Measurements from ENCODE around the gene DNAAF6.

Gene DNAAF6

GRCh38 chrX:107206697-107207065 lies 270 bp downstream of the DNAAF6 start:
- Histone ChIP-seq H3K27me3 (ENCODE audit: control insufficient read depth, insufficient read depth, low read length) (0 out of 2 replicates have a peak, but pooled peaks cover 3% of the 10 kb centered on the region), H3K36me3 (ENCODE audit: control insufficient read depth, insufficient read depth, low read length) (no peaks in the 10 kb centered on the region), H3K9ac (ENCODE audit: low read length) (no peak overlapping the region), H3K9me3 (ENCODE audit: control insufficient read depth, insufficient read depth, low read depth, low read length) (no peaks in the 10 kb centered on the region), H3K4me1 (ENCODE audit: control insufficient read depth, insufficient read depth, low read length) (peaks cover 16% of the 10 kb centered on the region), H3K4me3 (ENCODE audit: low read depth, low read length) (0 out of 2 replicates have a peak overlapping the region, but pooled peaks have one; percentile 26), H3K27ac (ENCODE audit: low read depth, low read length) (no peak overlapping the region)

- Histone ChIP-seq H3K9ac (ENCODE audit: low read length) (no peak overlapping the region), H3K27ac (ENCODE audit: low read depth, low read length) (no peak overlapping the region), H3K9me3 (ENCODE audit: control insufficient read depth, insufficient read depth, low read depth, low read length) (no peaks in the 10 kb centered on the region), H3K36me3 (ENCODE audit: control insufficient read depth, insufficient read depth, low read length) (no peaks in the 10 kb centered on the region), H3K27me3 (ENCODE audit: control insufficient read depth, insufficient read depth, low read length) (0 out of 2 replicates have a peak, but pooled peaks cover 3% of the 10 kb centered on the region), H3K4me1 (ENCODE audit: control insufficient read depth, insufficient read depth, low read length) (peaks cover 16% of the 10 kb centered on the region), H3K4me3 (ENCODE audit: low read depth, low read length) (no peak overlapping the region)
Observed at GRCh38 chrX:107207089-107207488, 678 bp downstream of the DNAAF6 start.

DNA sequence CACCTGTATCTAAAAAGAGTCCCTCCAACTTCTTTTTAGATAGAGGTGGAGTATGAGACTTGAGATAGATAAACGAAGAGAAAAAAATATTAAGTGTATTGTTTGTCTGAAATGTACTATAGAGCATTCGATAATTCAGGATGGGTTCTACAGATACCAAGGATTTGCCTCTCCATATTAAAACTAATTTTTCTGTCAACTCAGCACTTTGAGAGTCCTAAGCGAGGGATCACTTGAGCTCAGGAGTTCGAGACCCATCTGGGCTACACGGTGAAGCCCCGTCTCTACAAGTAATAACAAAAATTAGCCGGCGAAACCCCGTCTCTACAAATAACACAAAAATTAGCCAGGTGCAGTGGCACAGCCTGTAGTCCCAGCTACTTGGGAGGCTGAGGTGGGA lies 1.5 kb downstream of the DNAAF6 start:
- Histone ChIP-seq H3K27me3 (ENCODE audit: control insufficient read depth, insufficient read depth, low read length) (0 out of 2 replicates have a peak, but pooled peaks cover 3% of the 10 kb centered on the region), H3K4me3 (ENCODE audit: low read depth, low read length) (no peak overlapping the region), H3K9me3 (ENCODE audit: control insufficient read depth, insufficient read depth, low read depth, low read length) (no peaks in the 10 kb centered on the region), H3K4me1 (ENCODE audit: control insufficient read depth, insufficient read depth, low read length) (peaks cover 16% of the 10 kb centered on the region), H3K36me3 (ENCODE audit: control insufficient read depth, insufficient read depth, low read length) (no peaks in the 10 kb centered on the region), H3K27ac (ENCODE audit: low read depth, low read length) (no peak overlapping the region), H3K9ac (ENCODE audit: low read length) (no peak overlapping the region)

DNA sequence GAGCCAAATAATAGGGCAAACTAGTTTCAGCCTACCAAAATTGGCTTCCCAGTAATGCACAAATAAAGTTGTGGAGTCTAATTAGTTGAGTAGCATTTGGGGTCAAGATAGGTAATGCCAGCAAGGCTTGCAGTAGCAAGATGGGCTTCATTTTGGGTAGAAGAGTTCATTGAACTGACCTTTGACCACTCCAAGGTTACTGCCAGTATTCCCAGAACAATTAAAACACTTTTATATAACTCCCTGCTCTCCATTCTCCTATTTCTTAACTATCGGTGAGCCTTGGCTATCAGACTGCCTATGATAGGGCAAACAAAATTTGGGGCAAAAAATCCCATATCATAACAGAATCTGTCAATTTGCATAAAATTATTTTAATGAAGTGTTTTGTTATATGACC lies 7.1 kb downstream of the DNAAF6 start:
- no peak overlapping the region for H3K4me3 ChIP-seq (ENCODE audit: low read depth, low read length)
- H3K27ac ChIP-seq (ENCODE audit: low read depth, low read length), result no peak overlapping the region
- no peaks in the 10 kb centered on the region for H3K9me3 ChIP-seq (ENCODE audit: control insufficient read depth, insufficient read depth, low read depth, low read length)
- H3K36me3 ChIP-seq (ENCODE audit: control insufficient read depth, insufficient read depth, low read length), result no peaks in the 10 kb centered on the region
- peaks cover 8% of the 10 kb centered on the region; the same call in 1 of the 2 replicates for H3K4me1 ChIP-seq (ENCODE audit: control insufficient read depth, insufficient read depth, low read length)
- H3K27me3 ChIP-seq (ENCODE audit: control insufficient read depth, insufficient read depth, low read length), result no peaks in the 10 kb centered on the region; the same call in 1 of the 2 replicates
- no peak overlapping the region for H3K9ac ChIP-seq (ENCODE audit: low read length)

GRCh38 chrX:107226757-107227156 lies 20.3 kb downstream of the DNAAF6 start:
- Histone ChIP-seq H3K27ac (ENCODE audit: low read depth, low read length) (no peak overlapping the region), H3K27me3 (ENCODE audit: control insufficient read depth, insufficient read depth, low read length) (peaks cover 3% of the 10 kb centered on the region; the same call in 1 of the 2 replicates), H3K36me3 (ENCODE audit: control insufficient read depth, insufficient read depth, low read length) (no peaks in the 10 kb centered on the region), H3K9me3 (ENCODE audit: control insufficient read depth, insufficient read depth, low read depth, low read length) (no peaks in the 10 kb centered on the region), H3K9ac (ENCODE audit: low read length) (no peak overlapping the region), H3K4me3 (ENCODE audit: low read depth, low read length) (no peak overlapping the region), H3K4me1 (ENCODE audit: control insufficient read depth, insufficient read depth, low read length) (no peaks in the 10 kb centered on the region)

GRCh38 chrX:107227780-107228485 lies 21.5 kb downstream of the DNAAF6 start:
- H3K9ac ChIP-seq (ENCODE audit: low read length), result no peak overlapping the region
- no peak overlapping the region for H3K4me3 ChIP-seq (ENCODE audit: low read depth, low read length)
- no peaks in the 10 kb centered on the region for H3K36me3 ChIP-seq (ENCODE audit: control insufficient read depth, insufficient read depth, low read length)
- no peaks in the 10 kb centered on the region for H3K4me1 ChIP-seq (ENCODE audit: control insufficient read depth, insufficient read depth, low read length)
- no peak overlapping the region for H3K27ac ChIP-seq (ENCODE audit: low read depth, low read length)
- H3K27me3 ChIP-seq (ENCODE audit: control insufficient read depth, insufficient read depth, low read length), result peaks cover 3% of the 10 kb centered on the region; the same call in 1 of the 2 replicates
- H3K9me3 ChIP-seq (ENCODE audit: control insufficient read depth, insufficient read depth, low read depth, low read length), result no peaks in the 10 kb centered on the region

GRCh38 chrX:107228486-107228819 lies 22.0 kb downstream of the DNAAF6 start:
- H3K27ac ChIP-seq (ENCODE audit: low read depth, low read length), result no peak overlapping the region
- H3K9me3 ChIP-seq (ENCODE audit: control insufficient read depth, insufficient read depth, low read depth, low read length), result no peaks in the 10 kb centered on the region
- H3K9ac ChIP-seq (ENCODE audit: low read length), result no peak overlapping the region
- no peaks in the 10 kb centered on the region; the same call in 1 of the 2 replicates for H3K27me3 ChIP-seq (ENCODE audit: control insufficient read depth, insufficient read depth, low read length)
- no peak overlapping the region for H3K4me3 ChIP-seq (ENCODE audit: low read depth, low read length)
- no peaks in the 10 kb centered on the region for H3K4me1 ChIP-seq (ENCODE audit: control insufficient read depth, insufficient read depth, low read length)
- no peaks in the 10 kb centered on the region for H3K36me3 ChIP-seq (ENCODE audit: control insufficient read depth, insufficient read depth, low read length)

- Histone ChIP-seq H3K9me3 (ENCODE audit: control insufficient read depth, insufficient read depth, low read depth, low read length) (no peaks in the 10 kb centered on the region), H3K27me3 (ENCODE audit: control insufficient read depth, insufficient read depth, low read length) (peaks cover 28% of the 10 kb centered on the region), H3K27ac (ENCODE audit: low read depth, low read length) (no peak overlapping the region), H3K4me1 (ENCODE audit: control insufficient read depth, insufficient read depth, low read length) (no peaks in the 10 kb centered on the region), H3K4me3 (ENCODE audit: low read depth, low read length) (peak overlapping the region; percentile 71), H3K36me3 (ENCODE audit: control insufficient read depth, insufficient read depth, low read length) (no peaks in the 10 kb centered on the region), H3K9ac (ENCODE audit: low read length) (peak overlapping the region; percentile 43)
Observed at GRCh38 chrX:107272431-107272921, 66.1 kb downstream of the DNAAF6 start.

- no peaks in the 10 kb centered on the region for H3K36me3 ChIP-seq (ENCODE audit: control insufficient read depth, insufficient read depth, low read length)
- no peaks in the 10 kb centered on the region for H3K4me1 ChIP-seq (ENCODE audit: control insufficient read depth, insufficient read depth, low read length)
- H3K27ac ChIP-seq (ENCODE audit: low read depth, low read length), result no peak overlapping the region
- no peaks in the 10 kb centered on the region for H3K9me3 ChIP-seq (ENCODE audit: control insufficient read depth, insufficient read depth, low read depth, low read length)
- H3K9ac ChIP-seq (ENCODE audit: low read length), result no peak overlapping the region
- H3K4me3 ChIP-seq (ENCODE audit: low read depth, low read length), result no peak overlapping the region
- peaks cover 28% of the 10 kb centered on the region for H3K27me3 ChIP-seq (ENCODE audit: control insufficient read depth, insufficient read depth, low read length)
Observed at GRCh38 chrX:107273795-107274194, 67.4 kb downstream of the DNAAF6 start.

GRCh38 chrX:107288676-107289075 lies 82.3 kb downstream of the DNAAF6 start:
- Histone ChIP-seq H3K27me3 (ENCODE audit: control insufficient read depth, insufficient read depth, low read length) (peaks cover 12% of the 10 kb centered on the region; the same call in 1 of the 2 replicates), H3K9me3 (ENCODE audit: control insufficient read depth, insufficient read depth, low read depth, low read length) (no peaks in the 10 kb centered on the region), H3K4me3 (ENCODE audit: low read depth, low read length) (no peak overlapping the region), H3K9ac (ENCODE audit: low read length) (no peak overlapping the region), H3K4me1 (ENCODE audit: control insufficient read depth, insufficient read depth, low read length) (no peaks in the 10 kb centered on the region), H3K36me3 (ENCODE audit: control insufficient read depth, insufficient read depth, low read length) (no peaks in the 10 kb centered on the region), H3K27ac (ENCODE audit: low read depth, low read length) (no peak overlapping the region)

DNA sequence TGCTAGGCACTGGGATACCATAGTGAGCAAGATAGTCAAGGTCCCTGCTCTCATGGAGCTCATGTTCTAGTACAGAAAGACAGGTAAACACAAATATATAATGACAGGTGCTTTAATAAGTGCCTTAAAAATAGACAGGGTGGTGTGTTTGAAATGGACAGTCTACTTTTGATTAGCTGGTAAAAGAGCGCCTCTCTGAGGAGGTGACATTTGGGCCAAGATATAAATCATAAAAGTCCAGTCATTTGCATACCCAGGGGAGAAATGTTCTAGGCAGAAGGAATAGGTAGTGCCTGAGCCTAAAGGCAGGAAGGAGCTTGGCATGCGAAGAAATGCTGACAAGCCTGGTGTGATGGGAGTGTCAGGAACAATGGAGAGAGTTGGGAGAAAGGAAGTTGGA lies 83.6 kb downstream of the DNAAF6 start:
- Histone ChIP-seq H3K27me3 (ENCODE audit: control insufficient read depth, insufficient read depth, low read length) (peaks cover 12% of the 10 kb centered on the region; the same call in 1 of the 2 replicates), H3K27ac (ENCODE audit: low read depth, low read length) (no peak overlapping the region), H3K9me3 (ENCODE audit: control insufficient read depth, insufficient read depth, low read depth, low read length) (no peaks in the 10 kb centered on the region), H3K4me1 (ENCODE audit: control insufficient read depth, insufficient read depth, low read length) (no peaks in the 10 kb centered on the region), H3K36me3 (ENCODE audit: control insufficient read depth, insufficient read depth, low read length) (no peaks in the 10 kb centered on the region), H3K9ac (ENCODE audit: low read length) (no peak overlapping the region), H3K4me3 (ENCODE audit: low read depth, low read length) (no peak overlapping the region)
